Left lung (tissue), 10 donors: ENCODE measurements around the gene ARL13B. TPM values are rescaled to one million over a fixed set of nuclear protein-coding genes. Genes with fewer than 3 reads are reported as not detected.
"Not testable (repeated sequence)": the region's sequence is repeated elsewhere in the genome, so short reads cannot be mapped to it uniquely, and the experiment has no call there.

Experiments
- ATAC-seq: fragments of 200-7000 bp; cut with Tn5 transposase; one replicate; pipeline ENCODE4 v1.9.1; 2020; ENCODE audit warnings: moderate library complexity
- DNase-seq, 4 donors: peaks; one replicate each; pipeline ENCODE4 v3.0.0-alpha.2; 2013 to 2020
- H3K27ac ChIP-seq, 2 donors: fragments of 200-600 bp; sonication (generic) in 1 of 2; one replicate each; pipeline versions ENCODE4 v1.5.0 to v1.8.0; 2020 to 2021
- H3K27me3 ChIP-seq, 2 donors: fragments of 200-600 bp; sonication (generic) in 1 of 2; one replicate each; pipeline versions ENCODE4 v1.5.0 to v1.8.0; 2020 to 2021
- H3K36me3 ChIP-seq, 2 donors: fragments of 200-600 bp; sonication (generic) in 1 of 2; one replicate each; pipeline versions ENCODE4 v1.5.0 to v1.8.0; 2020 to 2021
- H3K4me1 ChIP-seq, 2 donors: fragments of 200-600 bp; one replicate each; pipeline ENCODE4 v1.8.0; 2021
- H3K4me3 ChIP-seq, 2 donors: fragments of 200-600 bp; sonication (generic) in 1 of 2; one replicate each; pipeline versions ENCODE4 v1.5.0 to v1.8.0; 2020 to 2021; ENCODE audit warnings: mild to moderate bottlenecking in 1 of 2
- H3K9me3 ChIP-seq, 2 donors: fragments of 200-600 bp; sonication (generic) in 1 of 2; one replicate each; pipeline versions ENCODE4 v1.5.0 to v1.8.0; 2020 to 2021
- CTCF ChIP-seq, 2 donors: fragments of 200-600 bp; sonication (generic) in 1 of 2; IDR thresholded peaks; one replicate each; pipeline versions ENCODE4 v1.5.0 to v1.8.0; 2021; ENCODE audit warnings: antibody characterized with exemption in 2 of 2
- intact Hi-C, 2 donors: fragments of 100-400 bp; cut with DNase I; formaldehyde crosslinking; loops; one replicate each; pipeline versions ENCODE4 v1.11.2 to v1.14.2; 2022
- polyA plus RNA-seq, 6 donors: library from polyadenylated mRNA; unstranded; fragments of 120-200 nt; gene quantifications; one replicate each; pipeline ENCODE4 v1.2.1, GENCODE V29; 2013; ENCODE audit not compliant: insufficient read length in 6 of 6
- total RNA-seq, 2 donors: library from RNA; stranded (reverse); fragmentation: NEBNext Ultra II Directional; extraction: Animal tissue kit (Norgen Biotek cat#: 25700); gene quantifications; one replicate each; pipeline ENCODE4 v1.2.1, GENCODE V29; 2021
- donor health status: DM: no; HTN: yes; CAD: no.
- donor health status: DM: no; HTN: no; CAD: no.

ARL13B gene
- total and polyA plus RNA-seq, 8 donors, result 13.9 to 25.2 (median 16.5) TPM

DNA sequence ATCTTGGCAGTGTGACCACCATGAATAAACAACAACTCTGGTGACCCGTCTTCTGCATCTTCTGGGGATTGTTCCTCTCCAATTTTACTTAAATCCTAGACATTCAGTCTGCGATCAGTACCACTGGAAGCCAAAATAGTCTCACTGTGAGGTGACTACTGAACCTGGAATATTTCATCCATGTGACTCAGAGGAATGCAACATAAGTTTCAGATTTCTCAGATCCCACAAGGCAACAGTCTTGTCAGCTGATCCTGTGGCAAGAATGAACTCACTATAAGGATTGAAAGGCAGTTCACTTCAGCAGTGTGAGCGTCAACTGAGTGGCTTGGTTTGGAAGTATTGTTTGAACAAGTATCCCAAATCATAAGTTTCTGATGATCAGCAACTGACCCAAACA, 96.1 kb downstream of the ARL13B start:
- ATAC-seq, result no peak
- Histone ChIP-seq H3K9me3 (no peaks in the 10 kb centered on the region), H3K27ac (no peak overlapping the region), H3K4me3 (no peak overlapping the region), H3K27me3 (no peaks in the 10 kb centered on the region), H3K4me1 (peaks cover 0 to 5% of the 10 kb centered on the region in 2 donors), H3K36me3 (peaks cover 0 to 32% of the 10 kb centered on the region in 2 donors)
- no peak for TF ChIP-seq CTCF (IDR thresholded peaks at IDR 0.05)
- intact Hi-C loops, result no loop called here
- DNase-seq, result no peak

- DNase-seq, ATAC-seq, H3K9me3 ChIP-seq, H3K27me3 ChIP-seq, H3K4me1 ChIP-seq, H3K27ac ChIP-seq, H3K4me3 ChIP-seq, intact Hi-C loops: not testable (repeated sequence)
- peaks cover 0 to 31% of the 10 kb centered on the region in 2 donors for H3K36me3 ChIP-seq
These were observed 100.6 kb downstream of the ARL13B start for GRCh38 chr3:94080552-94080951.

DNA sequence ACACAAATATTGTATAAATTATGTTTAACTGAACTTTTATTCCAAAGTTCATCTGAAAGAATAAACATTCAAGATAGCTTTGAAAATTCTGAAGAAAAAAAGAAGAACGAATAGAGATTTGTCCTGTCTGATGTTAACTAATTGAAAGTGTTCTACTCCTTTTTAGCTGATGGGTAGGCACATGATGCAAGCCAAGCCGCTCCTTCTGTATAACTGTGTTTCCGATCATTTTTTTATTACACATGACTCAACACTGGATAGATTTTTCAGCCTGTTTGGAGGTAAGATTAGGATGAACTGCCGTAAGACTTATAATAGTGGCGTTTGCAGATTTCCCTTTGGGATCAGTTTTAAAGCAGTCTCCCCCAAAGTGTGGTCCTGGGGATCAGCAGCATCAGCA, 101.9 kb downstream of the ARL13B start:
- Histone ChIP-seq H3K27ac (no peak overlapping the region), H3K27me3 (no peaks in the 10 kb centered on the region), H3K36me3 (peaks cover 0 to 29% of the 10 kb centered on the region in 2 donors), H3K4me1 (peaks cover 0 to 5% of the 10 kb centered on the region in 2 donors), H3K4me3 (no peak overlapping the region), H3K9me3 (no peaks in the 10 kb centered on the region)
- DNase-seq (no peak), ATAC-seq (no peak)
- intact Hi-C loops, result no loop called here
- no peak for TF ChIP-seq CTCF (IDR thresholded peaks at IDR 0.05)

GRCh38 chr3:94082391-94082937, 102.5 kb downstream of the ARL13B start:
- H3K4me3 ChIP-seq, result no peak overlapping the region
- H3K36me3 ChIP-seq, result peaks cover 0 to 25% of the 10 kb centered on the region in 2 donors
- H3K27me3 ChIP-seq, result no peaks in the 10 kb centered on the region
- ATAC-seq, result no peak
- peaks cover 0 to 5% of the 10 kb centered on the region in 2 donors for H3K4me1 ChIP-seq
- no peak for TF ChIP-seq CTCF (IDR thresholded peaks at IDR 0.05)
- no peak for DNase-seq
- intact Hi-C loops, result no loop called here
- H3K27ac ChIP-seq, result no peak overlapping the region
- no peaks in the 10 kb centered on the region for H3K9me3 ChIP-seq

DNA sequence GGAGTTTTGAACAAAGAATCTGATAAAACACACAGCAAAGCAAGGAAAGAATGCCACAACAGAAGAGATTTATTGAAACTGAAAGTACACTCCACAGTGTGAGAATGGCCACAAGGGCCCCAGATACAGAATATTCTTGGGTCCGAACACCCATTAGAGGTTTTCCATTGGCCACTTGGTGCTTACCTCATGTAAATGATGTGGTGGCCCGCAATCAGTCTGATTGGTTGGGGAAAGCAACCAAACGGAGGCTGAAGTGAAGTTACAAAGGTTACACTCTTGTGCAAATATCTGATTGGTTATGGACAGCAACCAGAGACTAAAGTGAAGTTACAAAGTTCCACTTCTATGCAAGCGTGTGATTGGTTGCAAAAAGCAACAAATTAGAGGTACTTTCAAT, 103.3 kb downstream of the ARL13B start:
- no peak for TF ChIP-seq CTCF (IDR thresholded peaks at IDR 0.05)
- peaks cover 0 to 25% of the 10 kb centered on the region in 2 donors for H3K36me3 ChIP-seq
- peaks cover 0 to 5% of the 10 kb centered on the region in 2 donors for H3K4me1 ChIP-seq
- H3K27ac ChIP-seq, result no peak overlapping the region
- no peak overlapping the region for H3K4me3 ChIP-seq
- DNase-seq, result no peak
- H3K27me3 ChIP-seq, result no peaks in the 10 kb centered on the region
- ATAC-seq, result no peak
- H3K9me3 ChIP-seq, result no peaks in the 10 kb centered on the region
- intact Hi-C loops, result no loop called here

- Histone ChIP-seq H3K4me3 (no peak overlapping the region), H3K27ac (no peak overlapping the region), H3K9me3 (no peaks in the 10 kb centered on the region), H3K36me3 (peaks cover 0 to 39% of the 10 kb centered on the region in 2 donors), H3K4me1 (no peaks in the 10 kb centered on the region), H3K27me3 (no peaks in the 10 kb centered on the region)
- intact Hi-C loops, result no loop called here
- no peak for TF ChIP-seq CTCF (IDR thresholded peaks at IDR 0.05)
- no peak for DNase-seq
- ATAC-seq, result no peak
These were observed 109.2 kb downstream of the ARL13B start for GRCh38 chr3:94089126-94089525.
